ENCODE data around the gene ZNF195.
"Not testable (repeated sequence)": the region's sequence is repeated elsewhere in the genome, so short reads cannot be mapped to it uniquely, and the experiment has no call there.

The ZNF195 gene

GRCh38 chr11:3346587-3346986 lies 32.4 kb downstream of the ZNF195 start:
- DNase-seq = no peak

GRCh38 chr11:3345736-3346135 lies 33.2 kb downstream of the ZNF195 start:
- DNase-seq = no peak

- DNase-seq = no peak
Observed at GRCh38 chr11:3344327-3345174, 34.4 kb downstream of the ZNF195 start.

- no peak for DNase-seq
Observed at GRCh38 chr11:3342709-3343108, 36.2 kb downstream of the ZNF195 start.

- DNase-seq = no peak
Observed at GRCh38 chr11:3341298-3341697, 37.6 kb downstream of the ZNF195 start.

GRCh38 chr11:3340025-3340424 lies 38.9 kb downstream of the ZNF195 start:
- DNase-seq = no peak

GRCh38 chr11:3339340-3339624 lies 39.7 kb downstream of the ZNF195 start:
- DNase-seq = no peak

- DNase-seq = no peak
Observed at GRCh38 chr11:3338569-3339339, 40.2 kb downstream of the ZNF195 start.

GRCh38 chr11:3336420-3336819 lies 42.5 kb downstream of the ZNF195 start:
- DNase-seq = not testable (repeated sequence)

- DNase-seq = not testable (repeated sequence)
Observed at GRCh38 chr11:3333157-3333556, 45.8 kb downstream of the ZNF195 start.

GRCh38 chr11:3331078-3331477 lies 47.9 kb downstream of the ZNF195 start:
- not testable (repeated sequence) for DNase-seq

- DNase-seq = not testable (repeated sequence)
Observed at GRCh38 chr11:3330064-3330463, 48.9 kb downstream of the ZNF195 start.

- not testable (repeated sequence) for DNase-seq
Observed at GRCh38 chr11:3328503-3328902, 50.4 kb downstream of the ZNF195 start.

- not testable (repeated sequence) for DNase-seq
Observed at GRCh38 chr11:3326450-3326849, 52.5 kb downstream of the ZNF195 start.

- not testable (repeated sequence) for DNase-seq
Observed at GRCh38 chr11:3324724-3325123, 54.2 kb downstream of the ZNF195 start.

All from DMS153 (cell line).